ENCODE measurements around the gene JAK1.
A peak's percentile ranks its signal among the peaks of the same experiment; 100 is the strongest.
"Not testable (repeated sequence)": the region's sequence is repeated elsewhere in the genome, so short reads cannot be mapped to it uniquely, and the experiment has no call there.

Gene JAK1

GRCh38 chr1:64829411-64830029, 136.8 kb downstream of the JAK1 start:
- no peak for TF ChIP-seq CTCF (IDR thresholded peaks at IDR 0.05; ENCODE audit: insufficient read depth, low read depth, low read length, missing control alignments)
- no peak for DNase-seq (ENCODE audit: low read depth)
- H3K4me3 ChIP-seq (ENCODE audit: low read depth, low read length), result no peak overlapping the region

- DNase-seq (ENCODE audit: low read depth), result peak; percentile 12
- no peak overlapping the region for H3K4me3 ChIP-seq (ENCODE audit: low read depth, low read length)
- no peak for TF ChIP-seq CTCF (IDR thresholded peaks at IDR 0.05; ENCODE audit: insufficient read depth, low read depth, low read length, missing control alignments)
Observed at GRCh38 chr1:64828829-64829228, 137.5 kb downstream of the JAK1 start.

- no peak overlapping the region for H3K4me3 ChIP-seq (ENCODE audit: low read depth, low read length)
- TF ChIP-seq CTCF (IDR thresholded peaks at IDR 0.05; ENCODE audit: insufficient read depth, low read depth, low read length, missing control alignments), result no peak
- DNase-seq (ENCODE audit: low read depth), result peak; percentile 28
Observed at GRCh38 chr1:64826991-64827390, 139.4 kb downstream of the JAK1 start.

GRCh38 chr1:64823691-64824476, 142.5 kb downstream of the JAK1 start:
- peak; percentile 70 for DNase-seq (ENCODE audit: low read depth)
- peak; percentile 65 for TF ChIP-seq CTCF (IDR thresholded peaks at IDR 0.05; ENCODE audit: insufficient read depth, low read depth, low read length, missing control alignments)
- H3K4me3 ChIP-seq (ENCODE audit: low read depth, low read length), result no peak overlapping the region

GRCh38 chr1:64822621-64823020, 143.7 kb downstream of the JAK1 start:
- no peak for DNase-seq (ENCODE audit: low read depth)
- no peak overlapping the region for H3K4me3 ChIP-seq (ENCODE audit: low read depth, low read length)
- TF ChIP-seq CTCF (IDR thresholded peaks at IDR 0.05; ENCODE audit: insufficient read depth, low read depth, low read length, missing control alignments), result no peak

GRCh38 chr1:64820572-64820971, 145.8 kb downstream of the JAK1 start:
- not testable (repeated sequence) for H3K4me3 ChIP-seq (ENCODE audit: low read depth, low read length); DNase-seq (ENCODE audit: low read depth)

GRCh38 chr1:64817364-64817763, 149.0 kb downstream of the JAK1 start:
- DNase-seq (ENCODE audit: low read depth); H3K4me3 ChIP-seq (ENCODE audit: low read depth, low read length): not testable (repeated sequence)

GRCh38 chr1:64814427-64814826, 151.9 kb downstream of the JAK1 start:
- no peak for TF ChIP-seq CTCF (IDR thresholded peaks at IDR 0.05; ENCODE audit: insufficient read depth, low read depth, low read length, missing control alignments)
- H3K4me3 ChIP-seq (ENCODE audit: low read depth, low read length), result no peak overlapping the region
- no peak for DNase-seq (ENCODE audit: low read depth)

Data from GM12865 (cell line).